ENCODE data around the gene SLBP.

SLBP gene

GRCh38 chr4:1749370-1749769, 37.3 kb upstream of the SLBP start:
- TF ChIP-seq EZH2phosphoT487 (conservative IDR thresholded peaks at IDR 0.05; ENCODE audit: low read length), result no peak
- no peak for TF ChIP-seq CTCF (IDR thresholded peaks at IDR 0.05; ENCODE audit: insufficient read depth, low read length, poor library complexity, severe bottlenecking)
- Histone ChIP-seq H3F3A (ENCODE audit: insufficient read depth) (peaks cover 8% of the 10 kb centered on the region), H4K20me1 (ENCODE audit: low read depth, low read length) (no peaks in the 10 kb centered on the region), H3K4me2 (ENCODE audit: low read depth, low read length, poor library complexity, severe bottlenecking) (no peak overlapping the region), H3K9me2 (replicated peaks; ENCODE audit: insufficient read depth, low read length) (no peaks in the 10 kb centered on the region), H3K27me3 (ENCODE audit: low read length) (no peaks in the 10 kb centered on the region), H3K9me3 (ENCODE audit: insufficient read depth, low read length) (no peaks in the 10 kb centered on the region), H3K4me3 (ENCODE audit: insufficient read depth, low read length, poor library complexity, severe bottlenecking) (no peak overlapping the region), H3K36me3 (ENCODE audit: low read length) (no peaks in the 10 kb centered on the region), H3K79me2 (ENCODE audit: insufficient read depth, low read length) (no peaks in the 10 kb centered on the region), H2AFZ (ENCODE audit: low read depth, low read length, severe bottlenecking) (no peak overlapping the region), H3K27ac (ENCODE audit: low read depth, low read length) (no peak overlapping the region), H3K9ac (ENCODE audit: low read length) (no peak overlapping the region)

GRCh38 chr4:1748465-1748995, 36.4 kb upstream of the SLBP start:
- Histone ChIP-seq H4K20me1 (ENCODE audit: low read depth, low read length) (no peaks in the 10 kb centered on the region), H3K36me3 (ENCODE audit: low read length) (no peaks in the 10 kb centered on the region), H3K27me3 (ENCODE audit: low read length) (no peaks in the 10 kb centered on the region), H3K27ac (ENCODE audit: low read depth, low read length) (no peak overlapping the region), H3K4me3 (ENCODE audit: insufficient read depth, low read length, poor library complexity, severe bottlenecking) (no peak overlapping the region), H3K9me2 (replicated peaks; ENCODE audit: insufficient read depth, low read length) (no peaks in the 10 kb centered on the region), H3K79me2 (ENCODE audit: insufficient read depth, low read length) (no peaks in the 10 kb centered on the region), H3F3A (ENCODE audit: insufficient read depth) (peaks cover 8% of the 10 kb centered on the region), H3K4me2 (ENCODE audit: low read depth, low read length, poor library complexity, severe bottlenecking) (no peak overlapping the region), H2AFZ (ENCODE audit: low read depth, low read length, severe bottlenecking) (no peak overlapping the region), H3K9me3 (ENCODE audit: insufficient read depth, low read length) (no peaks in the 10 kb centered on the region), H3K9ac (ENCODE audit: low read length) (no peak overlapping the region)
- TF ChIP-seq CTCF (IDR thresholded peaks at IDR 0.05; ENCODE audit: insufficient read depth, low read length, poor library complexity, severe bottlenecking), result peak; percentile 66
- no peak for TF ChIP-seq EZH2phosphoT487 (conservative IDR thresholded peaks at IDR 0.05; ENCODE audit: low read length)

GRCh38 chr4:1747603-1747967, 35.5 kb upstream of the SLBP start:
- no peak overlapping the region for H3K4me3 ChIP-seq (ENCODE audit: insufficient read depth, low read length, poor library complexity, severe bottlenecking)
- H2AFZ ChIP-seq (ENCODE audit: low read depth, low read length, severe bottlenecking), result no peak overlapping the region
- H3K27me3 ChIP-seq (ENCODE audit: low read length), result no peaks in the 10 kb centered on the region
- no peak overlapping the region for H3K4me2 ChIP-seq (ENCODE audit: low read depth, low read length, poor library complexity, severe bottlenecking)
- H3K9me3 ChIP-seq (ENCODE audit: insufficient read depth, low read length), result no peaks in the 10 kb centered on the region
- peaks cover 8% of the 10 kb centered on the region for H3F3A ChIP-seq (ENCODE audit: insufficient read depth)
- no peaks in the 10 kb centered on the region for H4K20me1 ChIP-seq (ENCODE audit: low read depth, low read length)
- H3K79me2 ChIP-seq (ENCODE audit: insufficient read depth, low read length), result no peaks in the 10 kb centered on the region
- no peaks in the 10 kb centered on the region for H3K36me3 ChIP-seq (ENCODE audit: low read length)
- H3K9ac ChIP-seq (ENCODE audit: low read length), result no peak overlapping the region
- H3K9me2 ChIP-seq (replicated peaks; ENCODE audit: insufficient read depth, low read length), result no peaks in the 10 kb centered on the region
- TF ChIP-seq CTCF (IDR thresholded peaks at IDR 0.05; ENCODE audit: insufficient read depth, low read length, poor library complexity, severe bottlenecking), result no peak
- no peak for TF ChIP-seq EZH2phosphoT487 (conservative IDR thresholded peaks at IDR 0.05; ENCODE audit: low read length)
- no peak overlapping the region for H3K27ac ChIP-seq (ENCODE audit: low read depth, low read length)
